SU-DHL-6 (cell line): ENCODE results near the gene CACNA1B.

Experiments used
- H2AFZ ChIP-seq: fragments of 200-600 bp; sonication (generic); 2 replicates; pipeline ENCODE4 v1.6.1; 2014; ENCODE audit warnings: low read depth, mild to moderate bottlenecking, moderate library complexity, mixed read lengths, antibody characterized with exemption, low read length; ENCODE audit not compliant: severe bottlenecking
- H3F3A ChIP-seq: fragments of 200-600 bp; shearing (Covaris generic); 2 replicates; pipeline ENCODE4 v1.6.0; 2016; ENCODE audit warnings: antibody characterized with exemption, mild to moderate bottlenecking; ENCODE audit not compliant: insufficient read depth
- H3K27ac ChIP-seq: fragments of 200-600 bp; sonication (generic); 2 replicates; pipeline ENCODE4 v1.5.1; 2016; ENCODE audit warnings: low read depth, mild to moderate bottlenecking, low read length, moderate library complexity, mixed read lengths
- H3K27me3 ChIP-seq: fragments of 200-600 bp; sonication (generic), shearing (Covaris generic); 2 replicates; pipeline ENCODE4 v1.6.0; 2014; ENCODE audit warnings: mild to moderate bottlenecking, low read length
- H3K36me3 ChIP-seq: fragments of 200-600 bp; sonication (generic); 2 replicates; pipeline ENCODE4 v1.6.1; 2014; ENCODE audit warnings: mild to moderate bottlenecking, low read length, mixed read lengths
- H3K4me2 ChIP-seq: fragments of 300-600, 200-600 bp; shearing (Covaris generic), sonication (generic); 2 replicates; pipeline ENCODE4 v1.6.0; 2014; ENCODE audit warnings: low read length, low read depth, mild to moderate bottlenecking; ENCODE audit not compliant: poor library complexity, severe bottlenecking
- H3K4me3 ChIP-seq: fragments of 200-600 bp; sonication (generic); 2 replicates; pipeline ENCODE4 v1.5.1; 2014; ENCODE audit warnings: antibody characterized with exemption, low read length, mild to moderate bottlenecking, mixed read lengths; ENCODE audit not compliant: insufficient read depth, poor library complexity, severe bottlenecking
- H3K79me2 ChIP-seq: fragments of 200-600 bp; sonication (generic); 2 replicates; pipeline ENCODE4 v1.6.1; 2014; ENCODE audit warnings: mild to moderate bottlenecking, low read length, moderate library complexity; ENCODE audit not compliant: insufficient read depth
- H3K9ac ChIP-seq: fragments of 200-600 bp; sonication (generic); 2 replicates; pipeline ENCODE4 v1.7.0; 2014; ENCODE audit warnings: mild to moderate bottlenecking, low read length
- H3K9me2 ChIP-seq: fragments of 200-600 bp; sonication (generic); replicated peaks from 2 replicates; pipeline ENCODE4 v1.6.1; 2014; ENCODE audit warnings: low read length; ENCODE audit not compliant: insufficient read depth
- H3K9me3 ChIP-seq: fragments of 200-600 bp; sonication (generic); 2 replicates; pipeline ENCODE4 v1.6.1; 2014; ENCODE audit warnings: low read length, mixed read lengths; ENCODE audit not compliant: insufficient read depth
- H4K20me1 ChIP-seq: fragments of 200-600 bp; sonication (generic); 2 replicates; pipeline ENCODE4 v1.6.1; 2014; ENCODE audit warnings: low read depth, mild to moderate bottlenecking, antibody characterized with exemption, low read length, moderate library complexity, mixed read lengths
- CTCF ChIP-seq: fragments of 200-600 bp; sonication (generic); IDR thresholded peaks from one replicate; pipeline ENCODE4 v1.5.1; 2017; ENCODE audit warnings: antibody characterized with exemption, mild to moderate bottlenecking, low read length, moderate library complexity; ENCODE audit not compliant: insufficient read depth, poor library complexity, severe bottlenecking
- EZH2phosphoT487 ChIP-seq: fragments of 200-600 bp; sonication (generic), shearing (Covaris generic); conservative IDR thresholded peaks from 2 replicates; pipeline ENCODE4 v1.6.1; 2018; ENCODE audit warnings: mild to moderate bottlenecking, antibody characterized with exemption, low read length, moderate library complexity, mixed read lengths

CACNA1B gene

GRCh38 chr9:137943655-137944054, 66.1 kb downstream of the CACNA1B start:
- H4K20me1 ChIP-seq: no peaks in the 10 kb centered on the region
- H3K9me2 ChIP-seq: no peaks in the 10 kb centered on the region
- H3K9ac ChIP-seq: no peak overlapping the region
- H3K4me3 ChIP-seq: no peak overlapping the region
- H3F3A ChIP-seq: no peaks in the 10 kb centered on the region
- no peak overlapping the region for H3K27ac ChIP-seq
- H3K27me3 ChIP-seq: no peaks in the 10 kb centered on the region
- H3K4me2 ChIP-seq: no peak overlapping the region
- peaks cover 37% of the 10 kb centered on the region; the same call in 1 of the 2 replicates for H3K9me3 ChIP-seq
- H3K79me2 ChIP-seq: no peaks in the 10 kb centered on the region
- H2AFZ ChIP-seq: no peak overlapping the region
- TF ChIP-seq EZH2phosphoT487 (no peak), CTCF (no peak)
- no peaks in the 10 kb centered on the region for H3K36me3 ChIP-seq

GRCh38 chr9:137945581-137945980, 68.0 kb downstream of the CACNA1B start:
- no peaks in the 10 kb centered on the region for H3F3A ChIP-seq
- H2AFZ ChIP-seq: no peak overlapping the region
- H3K36me3 ChIP-seq: no peaks in the 10 kb centered on the region
- no peaks in the 10 kb centered on the region for H3K27me3 ChIP-seq
- no peaks in the 10 kb centered on the region for H4K20me1 ChIP-seq
- no peaks in the 10 kb centered on the region for H3K9me2 ChIP-seq
- H3K9ac ChIP-seq: no peak overlapping the region
- H3K4me2 ChIP-seq: no peak overlapping the region
- no peak overlapping the region for H3K4me3 ChIP-seq
- no peaks in the 10 kb centered on the region for H3K79me2 ChIP-seq
- peaks cover 41% of the 10 kb centered on the region; the same call in 1 of the 2 replicates for H3K9me3 ChIP-seq
- no peak overlapping the region for H3K27ac ChIP-seq
- TF ChIP-seq EZH2phosphoT487: no peak
- no peak for TF ChIP-seq CTCF

DNA sequence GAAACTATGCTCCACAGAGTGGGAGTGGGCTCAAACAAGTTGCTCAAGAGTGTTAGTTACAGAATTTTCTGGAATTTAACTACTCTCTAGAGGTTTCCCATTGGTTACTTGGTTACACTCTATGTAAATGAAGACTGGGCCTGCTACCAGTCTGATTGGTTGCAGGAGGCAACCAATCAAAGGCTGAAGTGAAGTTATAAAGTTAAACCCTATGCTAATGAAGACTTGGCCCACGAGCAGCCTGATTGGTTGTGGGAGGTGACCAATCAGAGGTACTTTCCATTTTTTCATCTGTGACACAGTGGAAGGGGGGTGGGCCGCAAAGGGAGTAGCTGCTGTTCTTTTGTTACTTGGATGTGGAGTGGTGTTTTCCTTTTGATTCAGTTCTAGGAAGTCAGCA, 69.4 kb downstream of the CACNA1B start:
- no peaks in the 10 kb centered on the region for H3F3A ChIP-seq
- no peaks in the 10 kb centered on the region for H4K20me1 ChIP-seq
- no peaks in the 10 kb centered on the region for H3K79me2 ChIP-seq
- H3K27ac ChIP-seq: no peak overlapping the region
- TF ChIP-seq CTCF: no peak
- H3K4me2 ChIP-seq: no peak overlapping the region
- no peaks in the 10 kb centered on the region for H3K27me3 ChIP-seq
- H3K9me3 ChIP-seq: peaks cover 41% of the 10 kb centered on the region; the same call in 1 of the 2 replicates
- no peaks in the 10 kb centered on the region for H3K36me3 ChIP-seq
- H3K9me2 ChIP-seq: no peaks in the 10 kb centered on the region
- H2AFZ ChIP-seq: no peak overlapping the region
- no peak overlapping the region for H3K4me3 ChIP-seq
- H3K9ac ChIP-seq: no peak overlapping the region

DNA sequence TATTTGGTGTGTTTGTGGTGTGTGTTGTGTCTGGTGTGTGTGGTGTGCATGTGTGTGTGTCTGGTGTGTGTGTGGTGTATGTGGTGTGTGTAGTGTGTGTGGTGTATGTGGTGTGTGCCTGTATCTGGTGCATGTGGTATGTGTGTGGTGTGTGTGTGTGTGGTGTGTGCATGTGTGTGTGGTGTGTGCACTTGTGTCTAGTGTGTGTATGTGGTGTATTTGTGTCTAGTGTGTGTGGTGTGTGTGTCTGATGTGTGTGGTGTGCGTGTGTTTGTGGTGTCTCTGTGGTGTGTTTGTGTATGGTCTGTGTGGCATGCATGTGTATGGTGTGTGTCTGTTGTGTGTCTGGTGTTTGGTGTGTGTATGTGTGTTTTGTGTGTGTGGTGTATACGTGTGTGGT, 71.1 kb downstream of the CACNA1B start:
- Histone ChIP-seq H2AFZ (no peak overlapping the region), H3K9ac (no peak overlapping the region), H3K36me3 (no peaks in the 10 kb centered on the region), H3K9me2 (no peaks in the 10 kb centered on the region), H3K9me3 (peaks cover 41% of the 10 kb centered on the region; the same call in 1 of the 2 replicates), H3K27ac (no peak overlapping the region), H3F3A (no peaks in the 10 kb centered on the region), H3K27me3 (no peaks in the 10 kb centered on the region), H3K4me2 (no peak overlapping the region), H3K79me2 (no peaks in the 10 kb centered on the region), H3K4me3 (no peak overlapping the region), H4K20me1 (no peaks in the 10 kb centered on the region)
- TF ChIP-seq CTCF (no peak), EZH2phosphoT487 (no peak)
